Stimulated activated naive CD4-positive, alpha-beta T cell (primary cell): ENCODE results near the gene EPN2.
"Not testable (repeated sequence)": the region's sequence is repeated elsewhere in the genome, so short reads cannot be mapped to it uniquely, and the experiment has no call there.

Experiments
- DNase-seq, 6 experiments: peaks; one replicate each; lab custom pipeline; 2025; lab: John Stamatoyannopoulos, UW

The EPN2 gene

DNA sequence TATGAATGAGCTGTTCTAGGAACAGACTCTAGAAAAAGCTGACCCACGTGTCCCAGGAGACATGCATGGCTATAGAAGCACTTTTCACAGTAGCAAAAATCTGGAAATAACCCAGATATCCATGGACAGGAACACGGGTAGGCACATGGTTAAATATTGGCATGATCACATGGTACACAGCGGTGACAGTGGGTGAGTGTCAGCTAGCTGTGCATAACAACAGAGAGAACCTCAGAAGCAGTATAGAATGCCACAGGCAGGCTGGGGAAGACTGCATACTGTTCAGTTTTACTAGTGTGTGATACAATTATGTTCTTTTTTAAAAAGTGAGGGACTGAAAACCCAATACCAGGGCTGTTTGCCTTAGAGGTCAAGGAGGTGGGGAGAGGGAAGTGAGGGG, 31.4 kb downstream of the EPN2 start:
- DNase-seq, result no peak

DNA sequence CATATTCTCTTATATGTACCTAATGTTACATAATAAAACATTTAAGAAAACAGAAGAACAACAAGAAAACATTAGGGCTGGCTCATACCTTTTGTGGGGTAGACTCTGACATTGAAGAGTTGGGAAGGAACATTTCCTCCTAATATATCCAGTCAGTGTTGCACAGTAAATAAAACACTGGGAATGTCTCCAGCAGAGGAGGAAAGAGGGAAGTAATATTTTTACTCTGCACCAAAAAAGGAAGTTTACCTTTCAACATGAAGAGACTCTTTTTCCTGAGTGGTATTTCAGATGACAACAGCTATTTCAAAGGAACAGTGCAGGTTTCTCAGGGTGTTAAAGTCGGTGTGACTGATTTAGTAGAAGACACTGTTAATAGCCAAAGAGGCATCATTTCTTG, 31.9 kb downstream of the EPN2 start:
- no peak for DNase-seq

DNA sequence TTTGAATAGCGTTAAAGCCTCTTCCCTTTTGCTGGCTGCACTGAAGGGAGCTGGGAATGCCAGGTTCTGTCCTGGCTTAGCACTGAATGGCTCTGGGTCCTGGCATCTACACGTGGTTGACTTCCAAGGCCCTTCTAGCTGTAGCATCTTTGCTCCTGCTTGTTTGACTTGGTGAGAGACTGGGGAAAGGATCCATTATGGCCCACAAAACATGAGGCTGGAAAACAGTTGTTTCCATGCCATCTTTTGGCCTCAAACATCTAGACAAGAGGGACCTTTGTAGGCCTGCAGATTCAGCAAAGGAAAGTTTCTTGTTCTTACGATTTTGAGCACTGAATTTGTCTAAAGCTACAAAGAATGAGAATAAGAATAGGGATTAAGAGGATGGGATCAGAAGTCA, 32.5 kb downstream of the EPN2 start:
- no peak for DNase-seq

DNA sequence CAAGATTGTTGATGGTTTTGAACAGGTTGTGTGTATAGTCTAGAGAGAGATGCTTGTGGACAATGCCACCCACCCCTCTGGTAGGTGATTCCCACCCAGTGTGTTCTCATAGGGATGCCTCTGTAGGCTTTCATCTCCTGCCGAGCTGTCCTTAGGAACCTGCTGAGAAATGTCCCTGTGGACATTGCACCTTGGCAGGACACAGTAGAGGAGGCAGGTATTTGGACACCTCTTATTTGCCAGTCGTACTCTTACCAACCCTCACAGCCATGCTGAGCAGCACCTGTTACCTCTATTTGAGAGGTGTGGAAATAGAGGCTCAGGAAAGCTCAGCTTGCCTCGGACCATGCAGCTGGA, 33.2 kb downstream of the EPN2 start:
- DNase-seq, result no peak

DNA sequence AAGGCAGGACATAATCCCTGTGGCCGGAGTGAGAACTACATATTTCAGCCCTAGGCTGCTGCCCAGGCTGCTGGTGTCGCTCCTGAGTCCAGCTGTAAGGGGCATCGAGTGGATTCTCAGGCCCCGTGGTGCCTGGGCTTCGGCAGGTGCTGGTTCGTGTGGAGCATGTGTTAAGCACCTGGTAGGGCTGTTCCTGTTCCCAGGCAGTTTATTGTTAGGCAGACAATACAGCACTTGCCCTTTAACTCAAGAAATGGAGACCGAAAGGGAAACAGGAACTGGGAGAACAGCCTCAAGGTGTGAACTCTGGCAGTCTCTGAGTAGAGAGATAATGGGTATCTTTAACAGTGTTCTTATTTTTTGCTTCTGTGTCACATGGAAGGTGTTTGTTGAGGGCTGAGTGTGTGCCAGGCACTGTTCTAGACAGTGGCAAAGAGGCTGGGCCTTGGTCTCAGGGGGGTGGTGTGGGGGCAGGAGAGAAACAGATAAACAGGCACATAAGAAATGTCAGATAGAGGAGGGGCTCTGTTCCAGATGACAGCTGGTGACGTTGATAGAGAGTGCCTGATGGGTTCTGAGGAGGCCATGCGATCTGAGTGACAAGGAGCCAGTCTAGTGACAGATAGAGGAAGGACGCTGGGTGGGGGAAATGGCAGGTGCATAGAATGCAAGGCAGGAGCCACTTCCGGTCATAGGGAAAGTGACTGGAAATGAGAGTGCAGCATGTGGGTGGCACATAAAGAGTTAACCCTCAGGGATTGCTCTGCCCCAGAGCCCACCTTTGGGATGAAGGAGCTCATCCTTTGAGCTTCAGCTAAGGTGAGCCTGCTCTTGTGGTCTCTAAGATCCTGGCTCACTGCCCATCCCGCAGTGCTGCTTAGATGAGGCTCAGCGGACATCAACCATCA, 33.8 kb downstream of the EPN2 start:
- no peak for DNase-seq

DNA sequence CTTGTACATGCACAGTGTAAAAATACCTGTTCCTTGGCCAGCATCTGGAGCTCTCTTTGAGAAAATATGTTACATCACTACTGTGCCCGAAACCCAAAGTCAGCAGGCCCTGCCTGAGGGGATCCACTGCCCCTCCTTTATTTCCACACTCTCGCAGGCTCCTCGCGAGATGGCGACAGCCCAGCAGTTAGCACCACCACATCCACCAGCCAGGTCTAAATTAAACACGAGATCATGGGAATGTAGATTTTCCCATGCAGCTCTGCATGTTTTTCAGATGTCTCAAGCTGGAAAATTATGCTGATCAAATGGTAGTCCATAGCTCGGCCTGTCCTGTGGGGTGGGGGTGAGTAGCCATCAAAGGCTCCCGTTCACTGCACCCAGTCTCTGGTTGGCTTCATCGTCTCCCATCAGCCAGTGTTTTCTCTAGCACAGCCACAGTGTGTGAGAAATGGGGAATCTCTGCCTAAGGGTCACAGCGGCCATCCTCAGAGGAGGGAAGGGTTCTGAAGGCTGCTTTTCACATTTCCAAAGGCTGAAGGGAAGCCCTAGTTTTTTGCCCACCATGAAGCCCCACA, 34.7 kb downstream of the EPN2 start:
- no peak for DNase-seq

DNA sequence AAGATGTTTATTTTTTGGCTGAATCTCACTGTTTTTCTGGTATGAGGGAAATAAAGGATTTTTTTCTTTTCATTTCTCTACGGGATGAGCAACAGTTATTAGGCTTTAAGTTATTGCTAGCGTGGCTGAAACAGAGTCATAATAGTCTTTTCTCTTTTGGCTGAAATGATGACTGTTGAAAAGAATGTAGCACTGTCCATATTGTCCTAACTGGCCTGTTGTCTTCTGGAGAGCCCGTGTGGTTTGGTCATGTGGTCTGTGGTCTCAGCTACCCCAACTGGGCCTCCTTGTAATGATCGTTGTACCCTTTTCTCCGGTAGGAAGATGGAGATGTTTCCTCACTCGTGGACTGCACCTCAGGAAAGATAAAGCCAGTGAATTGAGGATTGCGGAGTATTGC, 36.6 kb downstream of the EPN2 start:
- DNase-seq, result no peak

DNA sequence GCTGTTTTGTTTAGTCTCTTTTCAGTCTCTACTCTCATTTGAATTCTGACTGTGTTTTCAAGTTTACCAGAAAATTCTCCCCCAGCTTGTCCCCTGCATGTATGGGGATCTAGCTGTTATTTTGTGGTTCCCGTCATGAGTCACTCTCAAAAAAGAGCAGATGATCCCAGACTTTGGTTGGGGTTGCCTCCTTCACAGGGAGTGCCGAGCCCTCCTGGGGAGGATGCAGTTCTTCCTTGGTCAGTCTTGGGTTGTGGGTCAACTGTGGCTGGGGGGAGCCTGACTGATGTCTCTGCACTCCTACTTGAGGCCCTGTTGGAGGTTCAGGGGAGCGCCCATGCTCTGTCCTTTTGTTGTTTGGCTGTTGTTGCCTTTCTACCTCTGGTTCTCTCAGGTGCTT, 37.7 kb downstream of the EPN2 start:
- DNase-seq, result no peak

DNA sequence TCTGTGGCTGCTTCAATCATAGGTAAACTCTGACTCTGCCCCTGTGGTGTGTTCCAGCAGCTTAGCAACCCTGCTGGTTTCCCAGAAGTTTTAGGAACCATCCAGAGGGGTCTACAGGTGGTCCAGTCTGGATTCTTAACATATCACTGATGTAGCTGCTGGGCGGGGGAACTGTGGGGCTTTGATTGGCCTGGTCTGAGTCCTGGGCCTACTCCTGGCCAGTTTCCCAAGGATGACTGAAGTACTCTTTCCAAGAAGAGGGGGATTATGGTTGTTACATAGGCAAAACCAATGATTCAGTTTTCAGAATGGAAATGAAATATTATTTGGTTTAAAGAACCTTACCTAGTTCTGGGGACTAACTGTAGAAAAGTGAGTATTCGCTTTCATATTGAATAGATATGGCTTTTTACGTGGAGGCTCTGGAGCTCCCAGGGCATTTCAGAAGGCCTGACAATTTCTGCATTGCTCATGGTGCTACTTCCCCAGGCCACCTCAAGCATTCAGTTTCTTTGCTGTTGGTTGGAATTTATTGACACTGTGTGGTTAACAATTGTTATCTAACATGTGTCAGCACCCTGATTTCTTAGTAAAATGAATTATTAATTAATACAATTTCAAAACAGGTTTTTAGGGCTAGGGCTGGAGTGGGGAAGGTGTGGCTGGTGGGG, 38.4 kb downstream of the EPN2 start:
- DNase-seq, result no peak

DNA sequence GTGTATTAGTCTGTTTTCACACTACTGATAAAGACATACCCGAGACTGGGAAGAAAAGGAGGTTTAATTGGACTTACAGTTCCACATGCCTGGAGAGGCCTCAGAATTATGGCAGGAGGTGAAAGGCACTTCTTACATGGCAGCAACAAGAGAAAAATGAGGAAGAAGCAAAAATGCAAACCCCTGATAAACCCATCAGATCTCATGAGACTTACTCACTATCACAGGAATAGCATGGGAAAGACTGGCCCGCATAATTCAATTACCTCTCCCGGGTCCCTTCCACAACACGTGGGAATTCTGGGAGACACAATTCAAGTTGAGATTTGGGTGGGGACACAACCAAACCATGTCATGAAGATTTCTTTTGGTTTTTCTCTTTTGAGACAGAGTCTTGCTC, 41.1 kb downstream of the EPN2 start:
- DNase-seq, result not testable (repeated sequence)

DNA sequence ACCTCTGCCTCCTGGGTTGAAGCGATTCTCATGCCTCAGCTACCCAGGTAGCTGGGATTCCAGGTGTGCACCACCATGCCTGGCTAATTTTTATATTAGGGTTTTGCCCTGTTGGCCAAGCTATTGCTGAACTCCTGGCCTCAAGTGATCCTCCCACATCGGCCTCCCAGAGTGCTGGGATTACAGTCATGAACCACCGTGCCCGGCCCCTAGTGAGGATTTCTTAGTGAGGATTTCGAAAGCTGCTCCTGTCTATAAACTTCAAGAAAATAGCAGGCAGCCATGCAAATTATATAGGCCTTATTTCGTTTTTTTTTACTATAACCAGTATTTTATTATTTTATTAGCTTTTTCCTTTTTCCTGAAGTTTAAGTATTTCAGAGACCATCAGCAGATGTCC, 41.6 kb downstream of the EPN2 start:
- no peak for DNase-seq

DNA sequence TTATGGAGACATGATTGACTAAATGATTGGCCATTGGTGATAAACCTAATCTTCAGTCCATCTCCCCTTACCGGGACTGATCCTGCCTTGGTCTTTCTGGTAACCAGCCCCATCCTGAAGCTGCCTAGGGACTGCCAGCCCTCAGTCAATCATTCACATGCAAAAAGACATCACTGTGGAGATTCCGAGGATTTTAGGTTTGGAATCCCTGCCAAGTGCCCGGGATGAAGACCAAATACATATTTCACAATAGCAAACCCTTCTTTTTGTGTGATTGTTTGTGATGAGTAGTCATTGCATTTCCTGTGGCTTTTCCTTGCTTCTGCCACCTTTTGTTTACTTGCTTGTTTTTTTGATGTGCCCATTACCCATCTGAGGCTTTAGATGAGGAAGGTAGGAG, 44.0 kb downstream of the EPN2 start:
- DNase-seq, result no peak

DNA sequence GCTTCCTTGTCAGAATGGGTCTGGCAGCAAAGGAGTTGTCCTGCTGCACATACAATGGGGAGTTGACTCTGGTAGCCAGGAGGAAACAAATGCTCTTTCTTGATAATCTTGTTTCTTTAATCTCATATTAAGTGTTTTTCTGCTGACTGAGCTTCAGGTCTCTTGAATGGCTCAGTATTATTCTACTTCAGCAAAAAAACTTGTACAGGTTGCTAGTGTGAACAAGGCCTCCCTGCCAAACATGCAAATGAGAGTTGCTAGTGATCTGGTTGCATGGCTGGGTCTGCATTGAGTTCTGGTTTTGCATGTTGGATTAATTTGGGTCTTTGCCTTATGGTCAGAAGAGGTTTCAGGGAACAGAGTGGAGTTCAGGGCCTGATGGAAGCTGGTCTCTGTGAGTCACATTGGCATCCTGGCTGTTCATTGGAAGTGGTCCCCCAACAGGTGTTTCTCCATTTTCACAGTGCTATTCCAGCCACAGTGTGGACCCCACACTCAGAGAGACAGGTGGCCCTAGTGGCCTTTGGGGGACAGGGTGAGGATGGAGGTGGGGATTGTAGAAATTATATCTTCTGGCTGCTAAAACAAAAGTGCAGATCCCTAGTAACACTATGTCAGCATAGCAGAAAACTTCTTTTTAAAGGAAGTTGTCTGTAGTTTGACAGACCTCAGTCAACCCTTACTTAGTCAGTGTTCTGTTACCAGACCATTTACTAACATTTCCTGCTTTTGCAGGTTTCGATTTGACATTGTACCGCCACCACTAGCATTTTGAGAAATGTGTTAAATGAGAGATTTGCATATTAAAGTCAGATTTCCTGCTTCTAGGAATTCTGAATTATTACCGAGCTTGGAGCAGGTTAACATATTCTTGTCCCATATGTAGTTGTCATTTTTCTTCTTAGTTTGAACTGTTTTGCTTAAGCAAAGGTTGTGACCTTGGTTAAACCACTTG, 47.1 kb downstream of the EPN2 start:
- DNase-seq, result no peak

DNA sequence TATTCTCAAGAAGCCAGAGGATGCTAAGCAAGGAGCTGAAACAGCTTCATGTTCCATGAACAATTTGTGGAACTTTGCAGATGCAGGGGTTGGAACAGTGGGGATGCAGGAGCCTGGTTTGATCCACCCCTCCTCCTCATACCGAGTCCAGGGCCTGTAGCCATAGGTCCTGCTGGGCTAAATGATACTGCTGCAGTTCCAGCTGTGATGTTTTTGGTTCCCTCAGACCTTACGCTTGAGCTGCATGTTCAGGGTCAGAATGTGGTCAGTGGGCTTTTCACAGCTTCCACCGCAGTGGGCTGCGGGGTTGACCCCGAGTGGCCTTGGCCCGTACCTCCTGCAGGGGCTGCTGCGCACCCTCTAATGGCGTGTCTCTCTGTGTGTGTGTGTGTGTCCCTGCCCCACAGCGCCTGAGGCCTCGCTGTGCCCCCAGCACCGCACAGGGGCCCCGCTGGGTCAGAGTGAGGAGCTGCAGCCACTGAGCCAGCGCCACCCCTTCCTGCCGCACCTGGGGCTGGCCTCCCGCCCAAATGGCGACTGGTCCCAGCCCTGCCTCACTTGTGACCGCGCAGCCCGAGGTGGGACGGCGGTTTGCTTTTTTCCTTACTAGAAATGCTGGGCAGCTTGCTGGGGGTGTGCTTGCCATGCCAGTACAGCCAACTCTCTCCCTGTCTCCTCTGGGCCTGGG, 48.2 kb downstream of the EPN2 start:
- DNase-seq, result no peak

DNA sequence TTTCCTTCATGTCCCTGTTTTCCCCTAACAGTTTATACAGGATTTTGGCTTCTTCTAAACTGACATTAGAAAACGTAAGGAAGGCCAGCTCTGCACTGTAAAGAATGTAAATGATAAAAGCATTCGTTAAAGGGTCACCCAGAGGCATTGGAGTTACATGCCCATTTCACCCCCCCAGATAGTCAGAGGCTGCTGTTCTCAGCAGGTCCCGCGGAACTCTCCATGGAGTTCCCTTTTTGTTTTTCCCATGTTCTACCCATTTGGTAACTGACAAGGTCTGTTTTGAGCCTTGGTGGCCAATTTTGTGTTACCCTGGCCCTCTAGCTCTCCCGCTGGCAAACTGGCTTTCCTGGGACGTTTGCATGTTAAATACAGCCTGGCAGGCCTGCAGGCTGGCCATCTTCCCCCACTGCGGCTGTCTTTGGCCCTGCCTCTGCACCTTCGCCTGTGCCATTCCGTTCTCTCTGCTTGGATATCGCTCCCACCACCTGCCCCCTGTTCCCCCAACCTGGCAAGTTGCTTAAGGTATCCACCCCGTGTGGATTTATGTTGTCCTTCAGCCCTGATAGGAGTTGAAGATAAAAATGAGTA, 49.7 kb downstream of the EPN2 start:
- DNase-seq, result no peak

DNA sequence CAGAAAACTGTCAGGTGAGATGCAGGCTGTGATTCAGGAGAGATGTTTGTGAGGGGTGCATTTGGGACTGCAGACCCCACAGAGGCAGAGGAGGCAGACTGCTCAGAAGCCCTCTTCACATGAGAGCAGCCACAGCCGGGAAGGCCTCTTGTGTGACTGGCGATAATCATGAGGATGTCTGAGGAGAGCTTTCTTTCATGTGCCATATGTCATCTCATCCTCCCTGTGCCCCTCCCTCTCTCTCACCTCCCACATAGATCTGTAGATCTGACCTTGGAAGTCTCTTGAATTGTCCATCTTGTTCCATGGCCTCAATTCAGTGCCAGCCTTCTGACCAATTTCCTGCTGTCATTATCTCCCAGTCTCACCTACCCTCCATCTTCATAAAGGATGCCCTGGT, 50.5 kb downstream of the EPN2 start:
- no peak for DNase-seq

DNA sequence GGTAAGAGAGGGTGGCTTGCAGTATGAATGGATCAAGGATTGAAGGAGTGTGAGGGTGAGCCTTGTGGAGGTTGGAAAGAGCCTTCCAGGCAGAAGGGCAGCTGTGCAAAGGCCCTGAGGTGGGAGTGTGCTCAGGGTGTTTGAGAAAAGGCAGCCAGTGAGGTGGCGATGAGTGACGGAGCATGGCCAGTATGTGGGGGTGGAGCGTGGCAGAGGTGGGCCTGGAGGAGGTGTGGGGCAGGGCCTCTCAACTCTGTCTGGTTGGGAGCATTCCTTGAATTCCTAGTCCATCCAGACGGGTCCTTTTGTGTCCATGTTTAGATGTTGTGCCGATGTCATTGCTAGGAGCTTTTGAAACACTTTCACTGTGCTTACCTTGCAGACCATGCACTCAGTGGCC, 51.3 kb downstream of the EPN2 start:
- DNase-seq, result no peak

DNA sequence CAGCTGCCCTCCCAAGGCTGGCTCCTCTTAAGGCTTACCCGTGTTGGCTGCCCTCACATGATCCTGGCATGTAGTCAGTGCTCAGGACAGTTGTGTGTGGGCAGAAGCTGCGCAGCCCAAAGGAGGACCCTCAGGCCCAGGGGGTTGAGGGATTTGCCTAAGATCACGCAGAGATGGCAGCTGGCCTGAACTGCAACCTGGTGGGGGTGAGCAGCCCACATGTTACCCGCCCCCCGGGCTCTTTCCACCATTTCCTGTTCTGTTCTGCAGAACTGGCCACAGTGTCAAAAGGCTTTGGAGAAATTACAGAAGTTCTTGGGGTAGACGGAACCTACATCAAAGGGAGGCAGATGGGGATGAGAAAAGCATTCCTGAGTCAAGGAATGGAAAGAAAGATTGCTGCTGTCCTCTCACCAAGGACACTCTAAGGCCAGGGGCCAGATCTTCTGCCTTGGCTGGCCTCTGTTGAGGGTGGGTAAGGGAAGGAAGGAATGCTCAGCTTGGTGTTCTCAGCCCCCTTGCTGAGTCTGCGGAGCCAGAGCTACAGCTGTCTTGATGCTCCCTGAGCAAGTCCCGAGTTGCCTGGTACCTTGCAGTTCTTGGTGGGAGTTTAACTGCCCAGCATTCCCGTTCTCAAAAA, 53.0 kb downstream of the EPN2 start:
- no peak for DNase-seq

DNA sequence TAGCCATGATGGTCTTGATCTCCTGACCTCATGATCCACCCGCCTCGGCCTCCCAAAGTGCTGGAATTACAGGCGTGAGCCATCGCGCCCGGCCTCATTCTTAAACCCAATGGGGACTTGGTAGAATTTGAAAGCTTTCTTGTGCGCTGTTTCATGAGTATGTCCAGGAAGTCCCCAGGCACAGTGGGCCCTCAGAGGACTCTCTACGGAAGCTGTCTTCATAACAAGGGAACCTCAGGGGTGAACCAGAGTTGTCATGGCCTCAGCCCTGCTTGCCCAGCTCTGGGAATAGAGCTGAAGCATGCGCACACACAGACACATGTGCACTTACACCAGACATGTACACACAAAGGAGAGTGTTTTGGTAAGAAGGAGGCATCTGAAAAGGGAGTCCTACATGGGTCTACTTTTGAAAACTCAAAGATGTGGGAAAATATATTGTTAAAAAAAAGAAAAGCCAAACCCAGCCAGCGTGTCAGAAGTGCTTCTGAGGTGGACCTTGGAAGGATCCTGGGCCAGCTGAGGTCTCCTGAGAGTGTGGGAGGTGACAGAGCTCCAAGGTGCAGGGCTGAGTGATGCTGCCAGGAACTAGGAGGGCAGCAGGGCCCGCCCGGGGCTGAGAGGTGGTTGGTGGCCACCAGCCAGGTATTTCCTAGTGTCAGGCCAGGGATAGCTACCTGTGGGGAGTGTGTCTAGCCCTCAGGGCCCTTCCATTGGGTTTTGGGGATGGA, 54.6 kb downstream of the EPN2 start:
- no peak for DNase-seq

DNA sequence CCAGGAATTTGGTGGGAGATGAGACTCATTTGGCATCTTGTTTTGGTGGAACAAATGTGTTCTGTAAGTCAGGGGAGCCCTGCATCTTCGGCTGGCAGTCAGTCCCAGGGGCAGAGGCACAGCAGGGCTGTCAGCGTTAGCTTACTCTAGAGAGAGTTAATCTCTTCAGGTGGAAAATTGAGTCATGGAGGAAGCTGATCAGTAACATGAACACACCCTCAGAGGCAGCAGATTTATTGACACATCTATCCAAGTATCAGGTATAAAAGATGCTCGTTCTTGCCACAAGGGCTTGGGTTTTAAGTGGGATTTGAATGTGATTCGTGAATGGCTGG, 55.2 kb downstream of the EPN2 start:
- DNase-seq, result no peak
